ENCODE results near the gene ABLIM2. TPM values are rescaled to one million over a fixed set of nuclear protein-coding genes. Genes with fewer than 3 reads are reported as not detected.

Gene ABLIM2
- total RNA-seq, 4 donors from 2014 or later: 5.9 to 20.0 (median 8.6) TPM

- TF ChIP-seq, protein P1, sequence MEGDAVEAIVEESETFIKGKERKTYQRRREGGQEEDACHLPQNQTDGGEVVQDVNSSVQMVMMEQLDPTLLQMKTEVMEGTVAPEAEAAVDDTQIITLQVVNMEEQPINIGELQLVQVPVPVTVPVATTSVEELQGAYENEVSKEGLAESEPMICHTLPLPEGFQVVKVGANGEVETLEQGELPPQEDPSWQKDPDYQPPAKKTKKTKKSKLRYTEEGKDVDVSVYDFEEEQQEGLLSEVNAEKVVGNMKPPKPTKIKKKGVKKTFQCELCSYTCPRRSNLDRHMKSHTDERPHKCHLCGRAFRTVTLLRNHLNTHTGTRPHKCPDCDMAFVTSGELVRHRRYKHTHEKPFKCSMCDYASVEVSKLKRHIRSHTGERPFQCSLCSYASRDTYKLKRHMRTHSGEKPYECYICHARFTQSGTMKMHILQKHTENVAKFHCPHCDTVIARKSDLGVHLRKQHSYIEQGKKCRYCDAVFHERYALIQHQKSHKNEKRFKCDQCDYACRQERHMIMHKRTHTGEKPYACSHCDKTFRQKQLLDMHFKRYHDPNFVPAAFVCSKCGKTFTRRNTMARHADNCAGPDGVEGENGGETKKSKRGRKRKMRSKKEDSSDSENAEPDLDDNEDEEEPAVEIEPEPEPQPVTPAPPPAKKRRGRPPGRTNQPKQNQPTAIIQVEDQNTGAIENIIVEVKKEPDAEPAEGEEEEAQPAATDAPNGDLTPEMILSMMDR (IDR thresholded peaks at IDR 0.05; ENCODE audit: low read depth): no peak
Measured at GRCh38 chr4:8084712-8085490, 73.7 kb downstream of the ABLIM2 start.

DNA sequence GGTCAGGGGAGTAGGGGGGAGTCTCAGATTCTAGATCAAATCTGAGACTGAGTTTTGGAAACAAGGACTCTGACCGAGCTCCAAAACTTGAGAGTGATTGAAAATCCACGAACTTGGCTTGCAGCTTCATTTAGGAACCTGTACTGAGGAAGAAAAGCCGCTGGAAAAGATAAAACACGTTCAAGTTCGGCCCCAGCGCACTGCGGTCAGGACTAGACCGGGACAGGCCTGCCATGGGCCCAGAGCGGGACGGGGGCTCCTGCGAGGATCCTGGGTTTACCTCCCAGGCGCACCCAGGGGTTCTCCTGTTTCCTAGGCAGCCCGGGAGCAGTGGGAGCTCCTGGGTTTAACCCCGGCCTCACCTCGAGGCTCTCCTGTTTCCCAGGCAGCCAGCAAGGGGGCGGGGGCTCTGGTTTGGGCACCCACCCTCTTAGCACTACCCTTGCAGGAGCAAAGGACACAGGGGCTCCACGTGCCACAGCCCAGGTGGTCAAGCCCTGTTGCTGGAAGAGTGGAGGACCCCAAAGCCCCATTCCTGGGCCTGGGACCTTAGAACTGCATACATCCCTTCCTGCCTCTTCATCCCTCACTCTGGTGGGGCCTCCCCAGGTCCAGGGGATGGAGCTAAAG lies 74.5 kb downstream of the ABLIM2 start:
- TF ChIP-seq, protein P1 (IDR thresholded peaks at IDR 0.05; ENCODE audit: low read depth): no peak

- TF ChIP-seq, protein P1 (IDR thresholded peaks at IDR 0.05; ENCODE audit: low read depth): no peak
Measured at GRCh38 chr4:8083086-8083825, 75.4 kb downstream of the ABLIM2 start.

GRCh38 chr4:8082517-8083055 lies 76.0 kb downstream of the ABLIM2 start:
- TF ChIP-seq, protein P1 (IDR thresholded peaks at IDR 0.05; ENCODE audit: low read depth): no peak

DNA sequence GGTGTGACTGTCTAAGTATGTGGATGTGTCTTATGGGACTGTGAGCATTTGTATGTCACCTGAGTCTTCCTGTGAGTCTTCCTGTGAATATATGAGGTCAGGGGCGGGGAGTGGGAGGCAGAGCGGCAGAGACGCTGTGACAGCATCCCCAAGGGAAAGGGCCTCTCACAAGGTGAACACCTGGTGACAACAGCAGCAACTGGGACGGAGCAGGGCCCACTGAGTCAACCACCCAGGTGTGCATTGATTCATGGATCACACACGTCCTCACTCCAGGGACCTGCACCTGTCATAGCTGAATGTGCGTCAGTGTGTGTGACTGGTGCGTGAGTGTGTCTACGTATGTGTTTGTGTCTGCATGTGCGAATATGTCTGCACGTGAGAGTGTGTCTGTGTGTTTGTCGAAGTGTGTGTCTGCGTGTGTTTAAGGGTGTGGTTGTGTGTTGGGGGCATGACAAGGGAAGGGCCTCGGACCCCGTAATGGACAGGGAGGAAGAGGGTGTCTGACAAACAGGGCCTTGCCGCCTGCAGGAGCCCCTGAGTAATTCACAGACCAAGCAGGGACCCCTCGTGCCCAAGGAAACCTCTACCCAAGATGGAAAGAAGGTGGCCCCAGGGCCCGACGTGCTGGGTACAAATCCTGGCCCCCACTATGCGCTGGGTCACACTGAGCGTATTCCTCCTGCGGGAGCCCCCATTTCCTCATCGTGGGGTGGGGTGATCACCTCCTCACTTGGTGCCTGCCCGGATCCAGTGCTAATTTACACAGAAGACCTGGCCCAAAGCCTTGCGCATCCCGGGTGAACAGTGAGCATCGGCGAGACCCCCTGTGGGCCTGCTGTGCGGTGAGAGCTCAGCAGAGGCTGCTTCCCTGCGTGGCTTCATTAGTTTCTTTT lies 76.7 kb downstream of the ABLIM2 start:
- TF ChIP-seq, protein P1 (IDR thresholded peaks at IDR 0.05; ENCODE audit: low read depth): no peak

DNA sequence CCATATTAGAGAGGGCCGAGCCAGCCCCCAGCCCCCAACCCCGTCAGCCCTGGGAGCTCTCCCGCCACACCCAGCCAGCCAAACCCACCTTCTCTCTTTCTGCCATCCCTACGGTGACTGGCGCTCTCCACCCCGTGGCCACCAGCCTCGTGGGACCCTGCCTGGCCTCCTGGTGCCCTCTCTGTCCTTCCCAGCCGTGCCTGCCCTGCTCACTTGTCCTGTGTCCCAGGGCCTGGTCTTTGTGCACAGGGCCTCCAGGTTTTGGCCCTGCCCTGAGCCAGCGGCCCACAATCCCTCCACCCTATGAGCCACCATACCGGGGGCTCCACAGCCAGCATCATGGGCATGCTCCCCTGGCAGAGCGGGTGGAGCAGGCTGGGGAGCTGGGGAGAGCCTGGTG lies 77.4 kb downstream of the ABLIM2 start:
- TF ChIP-seq, protein P1 (IDR thresholded peaks at IDR 0.05; ENCODE audit: low read depth): no peak
